HG03342 (cell line): ENCODE results near the gene USP49.
A peak's percentile ranks its signal among the peaks of the same experiment; 100 is the strongest.
"Not testable (repeated sequence)": the region's sequence is repeated elsewhere in the genome, so short reads cannot be mapped to it uniquely, and the experiment has no call there.

Experiments used
- ATAC-seq: cut with Tn5 transposase; IDR thresholded peaks from one replicate; pipeline ENCODE4 v1.9.1; 2021; ENCODE audit warnings: mild to moderate bottlenecking, moderate library complexity; ENCODE audit not compliant: unreplicated experiment

Gene USP49

GRCh38 chr6:41815587-41815986, 79.6 kb downstream of the USP49 start:
- ATAC-seq: no peak

- ATAC-seq: no peak
Measured at GRCh38 chr6:41814629-41815028, 80.5 kb downstream of the USP49 start.

- ATAC-seq: no peak
Measured at GRCh38 chr6:41813956-41814355, 81.2 kb downstream of the USP49 start.

GRCh38 chr6:41813469-41813868, 81.7 kb downstream of the USP49 start:
- no peak for ATAC-seq

- ATAC-seq: not testable (repeated sequence)
Measured at GRCh38 chr6:41811946-41812345, 83.2 kb downstream of the USP49 start.

GRCh38 chr6:41811095-41811494, 84.1 kb downstream of the USP49 start:
- ATAC-seq: no peak

- ATAC-seq: no peak
Measured at GRCh38 chr6:41805830-41806774, 89.1 kb downstream of the USP49 start.

- no peak for ATAC-seq
Measured at GRCh38 chr6:41801380-41801779, 93.8 kb downstream of the USP49 start.

GRCh38 chr6:41799559-41799911, 95.6 kb downstream of the USP49 start:
- no peak for ATAC-seq

- no peak for ATAC-seq
Measured at GRCh38 chr6:41798901-41799558, 96.1 kb downstream of the USP49 start.

- no peak for ATAC-seq
Measured at GRCh38 chr6:41796474-41796873, 98.7 kb downstream of the USP49 start.

- no peak for ATAC-seq
Measured at GRCh38 chr6:41791984-41792383, 103.2 kb downstream of the USP49 start.

- ATAC-seq: no peak
Measured at GRCh38 chr6:41791305-41791704, 103.9 kb downstream of the USP49 start.

- no peak for ATAC-seq
Measured at GRCh38 chr6:41790045-41790444, 105.1 kb downstream of the USP49 start.

GRCh38 chr6:41789390-41789724, 105.8 kb downstream of the USP49 start:
- ATAC-seq: no peak

- peak; percentile 78 for ATAC-seq
Measured at GRCh38 chr6:41787219-41787917, 107.8 kb downstream of the USP49 start, which contains the start of gene TOMM6. Gene TOMM6, plus strand, starts transcription at chr6:41787694. Its CDS starts 4 bp downstream, at chr6:41787698.

- ATAC-seq: peak; percentile 59
Measured at GRCh38 chr6:41786451-41787218, 108.5 kb downstream of the USP49 start.

- ATAC-seq: peak; percentile 4
Measured at GRCh38 chr6:41785689-41786450, 109.3 kb downstream of the USP49 start.

GRCh38 chr6:41785254-41785653, 109.9 kb downstream of the USP49 start:
- ATAC-seq: no peak

- no peak for ATAC-seq
Measured at GRCh38 chr6:41784581-41785171, 110.5 kb downstream of the USP49 start.
